ENCODE data around the gene CACNA1D. TPM values are rescaled to one million over a fixed set of nuclear protein-coding genes. Genes with fewer than 3 reads are reported as not detected.

Gene CACNA1D
- total RNA-seq, 1 donor from 2014 or later, result 8.0 TPM

- no peak for ATAC-seq
- no peak for DNase-seq (ENCODE audit: low spot score)
These were observed 239.0 kb downstream of the CACNA1D start for GRCh38 chr3:53733446-53733845.

- ATAC-seq (no peak), DNase-seq (ENCODE audit: low spot score) (no peak)
These were observed 245.6 kb downstream of the CACNA1D start for GRCh38 chr3:53739966-53740365.

- no peak for ATAC-seq
- no peak for DNase-seq (ENCODE audit: low spot score)
These were observed 246.5 kb downstream of the CACNA1D start for GRCh38 chr3:53740956-53741355.

- DNase-seq (ENCODE audit: low spot score), result no peak
- ATAC-seq, result no peak
These were observed 249.9 kb downstream of the CACNA1D start for GRCh38 chr3:53744351-53744750.

GRCh38 chr3:53747559-53747958 lies 253.1 kb downstream of the CACNA1D start:
- DNase-seq (ENCODE audit: low spot score) (no peak), ATAC-seq (no peak)

- ATAC-seq (peak; percentile 45), DNase-seq (ENCODE audit: low spot score) (no peak)
These were observed 254.3 kb downstream of the CACNA1D start for GRCh38 chr3:53748512-53749271.

GRCh38 chr3:53749448-53749847 lies 255.0 kb downstream of the CACNA1D start:
- no peak for ATAC-seq
- no peak for DNase-seq (ENCODE audit: low spot score)

GRCh38 chr3:53750253-53751210 lies 256.1 kb downstream of the CACNA1D start:
- DNase-seq (ENCODE audit: low spot score) (no peak), ATAC-seq (no peak)

GRCh38 chr3:53753518-53754183 lies 259.2 kb downstream of the CACNA1D start:
- ATAC-seq (no peak), DNase-seq (ENCODE audit: low spot score) (no peak)

- DNase-seq (ENCODE audit: low spot score), result no peak
- peak; percentile 52 for ATAC-seq
These were observed 259.9 kb downstream of the CACNA1D start for GRCh38 chr3:53754325-53754724.

GRCh38 chr3:53758846-53759245 lies 264.4 kb downstream of the CACNA1D start:
- ATAC-seq, result no peak
- no peak for DNase-seq (ENCODE audit: low spot score)

- DNase-seq (ENCODE audit: low spot score), result no peak
These were observed 268.9 kb downstream of the CACNA1D start for GRCh38 chr3:53763353-53763752.

GRCh38 chr3:53764026-53764775 lies 269.8 kb downstream of the CACNA1D start:
- ATAC-seq (no peak), DNase-seq (ENCODE audit: low spot score) (no peak)

More at GRCh38 chr3:53763353-53763752, 268.9 kb downstream of the CACNA1D start:
- ATAC-seq, result no peak

GRCh38 chr3:53765753-53766152 lies 271.3 kb downstream of the CACNA1D start:
- no peak for DNase-seq (ENCODE audit: low spot score)
- ATAC-seq, result no peak

GRCh38 chr3:53766706-53767105 lies 272.3 kb downstream of the CACNA1D start:
- no peak for ATAC-seq
- no peak for DNase-seq (ENCODE audit: low spot score)

- ATAC-seq (no peak), DNase-seq (ENCODE audit: low spot score) (no peak)
These were observed 274.4 kb downstream of the CACNA1D start for GRCh38 chr3:53768478-53769459.

GRCh38 chr3:53772562-53772961 lies 278.2 kb downstream of the CACNA1D start:
- ATAC-seq (no peak), DNase-seq (ENCODE audit: low spot score) (no peak)

- no peak for ATAC-seq
- DNase-seq (ENCODE audit: low spot score), result no peak
These were observed 278.6 kb downstream of the CACNA1D start for GRCh38 chr3:53773021-53773436.

GRCh38 chr3:53773611-53774368 lies 279.4 kb downstream of the CACNA1D start:
- ATAC-seq (no peak), DNase-seq (ENCODE audit: low spot score) (no peak)
